Thymus (tissue), 14 donors: ENCODE data around the gene CSE1L. TPM values are rescaled to one million over a fixed set of nuclear protein-coding genes. Genes with fewer than 3 reads are reported as not detected.
"Not testable (repeated sequence)": the region's sequence is repeated elsewhere in the genome, so short reads cannot be mapped to it uniquely, and the experiment has no call there.

Experiments used
- DNase-seq, 9 donors: peaks; one replicate each; pipeline ENCODE4 v3.0.0-alpha.2; 2013; ENCODE audit warnings: low spot score in 9 of 9, low read depth in 6 of 9, missing footprints in 1 of 9
- H3K27ac ChIP-seq, 2 donors: one replicate each; pipeline ENCODE4 v1.5.1; 2013; ENCODE audit warnings: control low read depth in 1 of 2, low read depth in 1 of 2, low read length in 1 of 2, mild to moderate bottlenecking in 1 of 2, moderate library complexity in 1 of 2
- H3K27me3 ChIP-seq, 2 donors: one replicate each; pipeline ENCODE4 v1.5.1; 2013; ENCODE audit warnings: low read length in 1 of 2; ENCODE audit not compliant: control insufficient read depth in 2 of 2, insufficient read depth in 1 of 2
- H3K36me3 ChIP-seq, 2 donors: one replicate each; pipeline ENCODE4 v1.5.1; 2013; ENCODE audit warnings: low read length in 1 of 2, mild to moderate bottlenecking in 1 of 2, moderate library complexity in 1 of 2; ENCODE audit not compliant: control insufficient read depth in 2 of 2, insufficient read depth in 2 of 2
- H3K4me1 ChIP-seq, 2 donors: one replicate each; pipeline ENCODE4 v1.5.1; 2013; ENCODE audit warnings: low read length in 2 of 2; ENCODE audit not compliant: control insufficient read depth in 2 of 2, insufficient read depth in 2 of 2
- H3K4me3 ChIP-seq, 2 donors: one replicate each; pipeline ENCODE4 v1.5.1; 2013; ENCODE audit warnings: low read length in 2 of 2, control low read depth in 1 of 2, mild to moderate bottlenecking in 1 of 2
- H3K9me3 ChIP-seq, 2 donors: one replicate each; pipeline ENCODE4 v1.5.1; 2013; ENCODE audit warnings: low read length in 1 of 2, mild to moderate bottlenecking in 1 of 2; ENCODE audit not compliant: control insufficient read depth in 2 of 2, insufficient read depth in 1 of 2
- WGBS: extraction: QIAGEN DNeasy Blood & Tissue Kit; methylation state at CpG from one replicate; pipeline ENCODE4 v1.1.7; 2013; 5-methylcytosine and 5-hydroxymethylcytosine counted together
- long read RNA-seq, 10 donors: transcript quantifications; one replicate each; lab custom pipeline, GENCODE V29; 2026
- polyA plus RNA-seq: library from polyadenylated mRNA; stranded (reverse); fragments of 200-250 nt; gene quantifications from one replicate; pipeline ENCODE4 v1.2.3, GENCODE V29; 2013
- total RNA-seq: library from RNA; stranded (reverse); fragments of 120-200 nt; gene quantifications from one replicate; pipeline ENCODE4 v1.2.4, GENCODE V29; 2013
- donor health status: healthy.

CSE1L gene
- total RNA-seq (84.0 TPM), polyA plus RNA-seq (30.4 TPM)
- long read RNA-seq, donor 1, partial matches to known transcripts: 6 of 8 reads
- long read RNA-seq, donor 1, other reads (novel, unspliced or antisense): 0 of 8 reads
- long read RNA-seq, donor 2, transcript CSE1L-201 (25 exons, 3,553 nt): major isoform, 36 of 237 reads
- long read RNA-seq, donor 2, partial matches to known transcripts: 201 of 237 reads
- long read RNA-seq, donor 2, other reads (novel, unspliced or antisense): 0 of 237 reads
- long read RNA-seq, donor 3, transcript CSE1L-201 (25 exons, 3,553 nt): major isoform, 18 of 159 reads
- long read RNA-seq, donor 3, partial matches to known transcripts: 128 of 159 reads
- long read RNA-seq, donor 3, other reads (novel, unspliced or antisense): 13 of 159 reads
- long read RNA-seq, donor 4, transcript CSE1L-201 (25 exons, 3,553 nt): major isoform, 13 of 36 reads
- long read RNA-seq, donor 4, partial matches to known transcripts: 23 of 36 reads
- long read RNA-seq, donor 4, other reads (novel, unspliced or antisense): 0 of 36 reads
- long read RNA-seq, donor 5, transcript CSE1L-201 (25 exons, 3,553 nt): major isoform, 27 of 145 reads
- long read RNA-seq, donor 5, partial matches to known transcripts: 117 of 145 reads
- long read RNA-seq, donor 5, other reads (novel, unspliced or antisense): 0 of 145 reads
- long read RNA-seq, donor 6, transcript CSE1L-201 (25 exons, 3,553 nt): major isoform, 15 of 158 reads
- long read RNA-seq, donor 6, partial matches to known transcripts: 123 of 158 reads
- long read RNA-seq, donor 6, other reads (novel, unspliced or antisense): 20 of 158 reads
- long read RNA-seq, donor 7, transcript CSE1L-201 (25 exons, 3,553 nt): major isoform, 21 of 61 reads
- long read RNA-seq, donor 7, partial matches to known transcripts: 39 of 61 reads
- long read RNA-seq, donor 7, other reads (novel, unspliced or antisense): 0 of 61 reads
- long read RNA-seq, donor 8, partial matches to known transcripts: 14 of 17 reads
- long read RNA-seq, donor 8, other reads (novel, unspliced or antisense): 0 of 17 reads
- long read RNA-seq, donor 9, transcript CSE1L-201 (25 exons, 3,553 nt): major isoform, 15 of 53 reads
- long read RNA-seq, donor 9, partial matches to known transcripts: 38 of 53 reads
- long read RNA-seq, donor 9, other reads (novel, unspliced or antisense): 0 of 53 reads
- long read RNA-seq, donor 10, transcript CSE1L-201 (25 exons, 3,553 nt): major isoform, 13 of 55 reads
- long read RNA-seq, donor 10, partial matches to known transcripts: 41 of 55 reads
- long read RNA-seq, donor 10, other reads (novel, unspliced or antisense): 0 of 55 reads

- peaks cover 0 to 4% of the 10 kb centered on the region in 2 donors for H3K36me3 ChIP-seq
- under 1% methylated on average over 80 of the region's 80 CpGs for WGBS
- peak within 1 kb of the TSS; percentile 90 to 99 for H3K4me3 ChIP-seq
- H3K27me3 ChIP-seq: no peaks in the 10 kb centered on the region
- H3K27ac ChIP-seq: peak within 1 kb of the TSS; percentile 95
- peaks cover 11 to 21% of the 10 kb centered on the region in 2 donors for H3K4me1 ChIP-seq
- no peaks in the 10 kb centered on the region for H3K9me3 ChIP-seq
- DNase-seq: peak; percentile 84 to 97 (median 92)
Measured at GRCh38 chr20:49046087-49046900, at the start of gene CSE1L. Gene CSE1L, plus strand, starts transcription at chr20:49046312. Its CDS starts 12,152 bp downstream, at chr20:49058464.

- no peak for DNase-seq
- no peak overlapping the region for H3K27ac ChIP-seq
- H3K36me3 ChIP-seq: peaks cover 39 to 46% of the 10 kb centered on the region in 2 donors
- H3K4me1 ChIP-seq: no peaks in the 10 kb centered on the region
- H3K9me3 ChIP-seq: no peaks in the 10 kb centered on the region
- H3K27me3 ChIP-seq: no peaks in the 10 kb centered on the region
- H3K4me3 ChIP-seq: no peak overlapping the region
- WGBS: 90% methylated on average over 3 of the region's 3 CpGs
Measured at GRCh38 chr20:48999890-49000870, 45.9 kb upstream of the CSE1L start.

GRCh38 chr20:49001741-49002140 is 44.4 kb upstream of the CSE1L start:
- Histone ChIP-seq H3K27me3 (no peaks in the 10 kb centered on the region), H3K36me3 (peaks cover 41 to 45% of the 10 kb centered on the region in 2 donors), H3K9me3 (no peaks in the 10 kb centered on the region), H3K4me1 (no peaks in the 10 kb centered on the region), H3K4me3 (no peak overlapping the region), H3K27ac (no peak overlapping the region)
- no peak for DNase-seq
- 99% methylated on average over 7 of the region's 7 CpGs for WGBS

- no peaks in the 10 kb centered on the region for H3K4me1 ChIP-seq
- H3K9me3 ChIP-seq: no peaks in the 10 kb centered on the region
- no peak overlapping the region for H3K4me3 ChIP-seq
- DNase-seq: no peak
- WGBS: 91% methylated on average over 8 of the region's 8 CpGs
- H3K27ac ChIP-seq: no peak overlapping the region
- H3K36me3 ChIP-seq: peaks cover 29 to 43% of the 10 kb centered on the region in 2 donors
- H3K27me3 ChIP-seq: no peaks in the 10 kb centered on the region
Measured at GRCh38 chr20:49006446-49006980, 39.6 kb upstream of the CSE1L start.

GRCh38 chr20:49009899-49010631 is 36.0 kb upstream of the CSE1L start:
- Histone ChIP-seq H3K4me3 (no peak overlapping the region), H3K4me1 (no peaks in the 10 kb centered on the region), H3K27me3 (no peaks in the 10 kb centered on the region), H3K36me3 (peaks cover 44 to 64% of the 10 kb centered on the region in 2 donors), H3K27ac (no peak overlapping the region), H3K9me3 (no peaks in the 10 kb centered on the region)
- no peak for DNase-seq
- 98% methylated on average over 12 of the region's 12 CpGs for whole genome bisulfite sequencing

GRCh38 chr20:49024220-49024619 is 21.9 kb upstream of the CSE1L start:
- H3K4me1 ChIP-seq: no peaks in the 10 kb centered on the region
- WGBS: 97% methylated on average over 5 of the region's 5 CpGs
- no peaks in the 10 kb centered on the region for H3K9me3 ChIP-seq
- DNase-seq: no peak
- H3K27me3 ChIP-seq: no peaks in the 10 kb centered on the region
- H3K36me3 ChIP-seq: peaks cover 57 to 59% of the 10 kb centered on the region in 2 donors
- H3K4me3 ChIP-seq: no peak overlapping the region
- H3K27ac ChIP-seq: no peak overlapping the region

GRCh38 chr20:49028177-49028576 is 17.9 kb upstream of the CSE1L start:
- DNase-seq, H3K4me3 ChIP-seq, H3K9me3 ChIP-seq, H3K27ac ChIP-seq, H3K27me3 ChIP-seq, H3K4me1 ChIP-seq: not testable (repeated sequence)
- WGBS: 99% methylated on average over 2 of the region's 2 CpGs
- peaks cover 56 to 67% of the 10 kb centered on the region in 2 donors for H3K36me3 ChIP-seq
